Breast epithelium (tissue), 3 donors: ENCODE data around the gene LDLRAD4.

Source experiments
- POLR2A ChIP-seq: fragments of 450-650 bp; IDR thresholded peaks from one replicate; pipeline ENCODE4 v1.6.1; 2016; ENCODE audit warnings: antibody characterized with exemption, mild to moderate bottlenecking, moderate library complexity
- TF ChIP-seq, protein P1 (sequence below), 3 donors: fragments of 450-650 bp; IDR thresholded peaks; one replicate each; pipeline ENCODE4 v1.5.1; 2016 to 2017; ENCODE audit warnings: antibody characterized with exemption in 3 of 3, mild to moderate bottlenecking in 3 of 3, moderate library complexity in 3 of 3

DNA sequence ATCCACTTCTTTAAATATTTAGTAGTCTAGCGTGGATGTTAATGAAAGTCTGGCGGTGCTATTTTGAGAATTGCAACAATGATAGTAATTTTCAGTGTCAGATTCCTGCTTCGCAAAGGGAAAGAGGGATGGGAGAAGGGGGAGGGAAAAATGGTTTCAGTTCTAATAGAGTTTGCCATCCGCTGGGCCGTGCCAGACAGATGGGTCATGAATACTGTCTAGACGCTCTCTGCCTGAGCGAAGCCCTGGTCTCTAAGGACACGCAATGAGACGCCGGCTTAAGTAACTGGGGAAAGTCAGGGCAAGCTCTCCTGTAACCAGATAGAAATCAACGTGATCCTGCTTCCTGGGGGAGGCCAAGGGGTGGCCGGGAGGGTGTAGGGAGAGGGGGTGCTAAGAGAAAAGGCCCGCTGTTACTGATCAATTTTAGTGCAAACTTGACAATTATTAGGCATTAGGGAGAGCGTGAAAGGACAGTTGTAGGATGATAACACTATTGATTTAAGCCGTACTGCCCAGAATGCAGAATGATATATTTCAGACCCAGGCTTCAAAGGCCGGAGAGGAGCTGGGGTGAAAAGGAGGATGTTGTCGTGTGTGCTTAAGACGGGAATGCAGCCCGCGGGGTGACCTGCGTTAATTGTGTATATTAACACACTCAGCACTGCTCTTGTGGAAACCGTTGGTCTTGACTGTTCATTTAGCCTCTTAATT lies 229.2 kb downstream of the LDLRAD4 start:
- TF ChIP-seq, protein P1, sequence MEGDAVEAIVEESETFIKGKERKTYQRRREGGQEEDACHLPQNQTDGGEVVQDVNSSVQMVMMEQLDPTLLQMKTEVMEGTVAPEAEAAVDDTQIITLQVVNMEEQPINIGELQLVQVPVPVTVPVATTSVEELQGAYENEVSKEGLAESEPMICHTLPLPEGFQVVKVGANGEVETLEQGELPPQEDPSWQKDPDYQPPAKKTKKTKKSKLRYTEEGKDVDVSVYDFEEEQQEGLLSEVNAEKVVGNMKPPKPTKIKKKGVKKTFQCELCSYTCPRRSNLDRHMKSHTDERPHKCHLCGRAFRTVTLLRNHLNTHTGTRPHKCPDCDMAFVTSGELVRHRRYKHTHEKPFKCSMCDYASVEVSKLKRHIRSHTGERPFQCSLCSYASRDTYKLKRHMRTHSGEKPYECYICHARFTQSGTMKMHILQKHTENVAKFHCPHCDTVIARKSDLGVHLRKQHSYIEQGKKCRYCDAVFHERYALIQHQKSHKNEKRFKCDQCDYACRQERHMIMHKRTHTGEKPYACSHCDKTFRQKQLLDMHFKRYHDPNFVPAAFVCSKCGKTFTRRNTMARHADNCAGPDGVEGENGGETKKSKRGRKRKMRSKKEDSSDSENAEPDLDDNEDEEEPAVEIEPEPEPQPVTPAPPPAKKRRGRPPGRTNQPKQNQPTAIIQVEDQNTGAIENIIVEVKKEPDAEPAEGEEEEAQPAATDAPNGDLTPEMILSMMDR (IDR thresholded peaks at IDR 0.05), result no peak
- TF ChIP-seq POLR2A, result no peak
